ENCODE data around the gene SMYD3. TPM values are rescaled to one million over a fixed set of nuclear protein-coding genes. Genes with fewer than 3 reads are reported as not detected.

The SMYD3 gene
- polyA plus RNA-seq, 2 of the 4 experiments (the other 2 are of a cell fraction) = 18.2 to 35.2 TPM

- Histone ChIP-seq H3K4me3 (no peak overlapping the region), H3K9me3 (no peaks in the 10 kb centered on the region), H3K4me2 (no peak overlapping the region), H3K27ac (no peak overlapping the region), H3K4me1 (peaks cover 8% of the 10 kb centered on the region)
- ATAC-seq (no peak), DNase-seq (ENCODE audit: low read depth in 1 of 2, low spot score in 1 of 2) (no peak), FAIRE-seq (no peak)
- 50% methylated on average over 4 of the region's 4 CpGs for WGBS (ENCODE audit: missing lambda C conversion rate)
- ChIA-PET CTCF (interaction anchor here (0.6 to 1.5 kb wide), 3 partner anchors 9 to 552 kb away, joined by 3 to 4 read pairs (median 3); no protein-coding TSS in a partner anchor), POLR2A (no interaction called here)
- TF ChIP-seq FOXS1 (CRISPR knock-in tag; IDR thresholded peaks at IDR 0.05) (no peak), FOSB (CRISPR knock-in tag; IDR thresholded peaks at IDR 0.05) (no peak), KDM1A (IDR thresholded peaks at IDR 0.05; ENCODE audit: low read depth) (no peak), NR3C1 (IDR thresholded peaks at IDR 0.05) (no peak), ESRRA (IDR thresholded peaks at IDR 0.05; ENCODE audit: borderline replicate concordance, low read length) (no peak), RNF2 (IDR thresholded peaks at IDR 0.05; ENCODE audit: borderline replicate concordance, low read depth) (no peak), E2F6 (IDR thresholded peaks at IDR 0.05; ENCODE audit: borderline replicate concordance, low read depth) (no peak), HDAC2 (IDR thresholded peaks at IDR 0.05) (no peak)
Measured at GRCh38 chr1:246107516-246108277, 399.4 kb downstream of the SMYD3 start.

- ATAC-seq (no peak), FAIRE-seq (no peak), DNase-seq (ENCODE audit: low read depth in 1 of 2, low spot score in 1 of 2) (no peak)
- Histone ChIP-seq H3K9me3 (no peaks in the 10 kb centered on the region), H3K4me3 (no peak overlapping the region), H3K4me1 (peaks cover 8% of the 10 kb centered on the region), H3K4me2 (no peak overlapping the region), H3K27ac (no peak overlapping the region)
- no peak for TF ChIP-seq MAZ (IDR thresholded peaks at IDR 0.05; ENCODE audit: borderline replicate concordance, low read depth, low read length)
- no peak for TF ChIP-seq TFCP2L1 (CRISPR knock-in tag; IDR thresholded peaks at IDR 0.05)
- no peak for TF ChIP-seq RCOR1 (IDR thresholded peaks at IDR 0.05; ENCODE audit: low read depth, low read length)
- no peak for TF ChIP-seq HDAC2 (IDR thresholded peaks at IDR 0.05)
- TF ChIP-seq EHF (CRISPR knock-in tag; IDR thresholded peaks at IDR 0.05) = no peak
- TF ChIP-seq RNF2 (IDR thresholded peaks at IDR 0.05; ENCODE audit: borderline replicate concordance, low read depth) = no peak
- 91% methylated on average over 5 of the region's 5 CpGs for WGBS (ENCODE audit: missing lambda C conversion rate)
- ChIA-PET CTCF (interaction anchor here (0.7 to 1.5 kb wide), 2 partner anchors 11 to 131 kb away, joined by 3 to 4 read pairs; no protein-coding TSS in a partner anchor), POLR2A (no interaction called here)
Measured at GRCh38 chr1:246106342-246106763, 400.7 kb downstream of the SMYD3 start.

- CTCF ChIA-PET = no interaction called here
Measured at GRCh38 chr1:246104927-246105326, 402.2 kb downstream of the SMYD3 start.

GRCh38 chr1:246099570-246099969, 407.5 kb downstream of the SMYD3 start:
- Histone ChIP-seq H3K4me3 (no peak overlapping the region), H3K4me1 (no peaks in the 10 kb centered on the region), H3K4me2 (no peak overlapping the region), H3K9me3 (no peaks in the 10 kb centered on the region), H3K27ac (no peak overlapping the region)
- POLR2A ChIA-PET = no interaction called here
- FAIRE-seq (no peak), ATAC-seq (no peak), DNase-seq (ENCODE audit: low read depth in 1 of 2, low spot score in 1 of 2) (no peak)
- CTCF ChIA-PET = no interaction called here
- WGBS (ENCODE audit: missing lambda C conversion rate) = 90% methylated on average over 3 of the region's 3 CpGs
- TF ChIP-seq HEYL (CRISPR knock-in tag; IDR thresholded peaks at IDR 0.05) (no peak), MAFK (IDR thresholded peaks at IDR 0.05; ENCODE audit: partially characterized antibody) (no peak), REST (IDR thresholded peaks at IDR 0.05) (no peak), CBX2 (IDR thresholded peaks at IDR 0.05; ENCODE audit: borderline replicate concordance, low read depth) (no peak), PBX3 (IDR thresholded peaks at IDR 0.05) (no peak), EP300 (IDR thresholded peaks at IDR 0.05) (no peak), ESRRA (IDR thresholded peaks at IDR 0.05; ENCODE audit: borderline replicate concordance, low read length) (no peak), CHD4 (IDR thresholded peaks at IDR 0.05; ENCODE audit: borderline replicate concordance) (no peak), KDM1A (IDR thresholded peaks at IDR 0.05; ENCODE audit: low read depth) (no peak), JUNB (IDR thresholded peaks at IDR 0.05) (no peak)

More at GRCh38 chr1:246104927-246105326, 402.2 kb downstream of the SMYD3 start:
- FAIRE-seq = no peak
- Histone ChIP-seq H3K4me3 (no peak overlapping the region), H3K27ac (no peak overlapping the region), H3K9me3 (no peaks in the 10 kb centered on the region), H3K4me2 (no peak overlapping the region), H3K4me1 (no peaks in the 10 kb centered on the region)
- POLR2A ChIA-PET = no interaction called here
- WGBS (ENCODE audit: missing lambda C conversion rate) = 86% methylated on average over 5 of the region's 5 CpGs
- no peak for DNase-seq (ENCODE audit: low read depth in 1 of 2, low spot score in 1 of 2)
- no peak for ATAC-seq
- TF ChIP-seq HOXA7 (CRISPR knock-in tag; IDR thresholded peaks at IDR 0.05) (no peak), PBX3 (IDR thresholded peaks at IDR 0.05) (no peak)
